SW 1271 (cell line): ENCODE results near the gene AQP1.

Experiments
- DNase-seq, 2 experiments: peaks; one replicate each; lab custom pipeline; 2025; lab: John Stamatoyannopoulos, UW

The AQP1 gene

DNA sequence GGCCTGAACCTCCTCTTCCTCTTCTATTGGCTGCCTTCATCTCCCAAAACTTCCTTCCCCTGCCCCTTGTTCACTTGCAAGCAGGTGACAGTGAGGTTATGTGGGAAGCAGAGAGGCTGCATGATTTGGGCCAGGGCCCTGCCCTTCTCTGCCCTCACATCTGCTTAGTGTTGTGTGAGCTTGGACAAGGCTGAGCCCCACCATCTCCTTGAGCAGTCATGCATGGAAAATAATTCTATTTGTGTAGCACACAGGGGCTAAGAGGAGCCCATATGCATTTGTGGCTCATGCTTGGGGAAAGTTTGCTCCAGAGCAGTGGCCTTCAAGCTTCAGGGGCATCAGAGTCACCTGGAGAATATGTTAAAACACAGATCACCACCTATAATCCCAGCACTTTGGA, 26.8 kb upstream of the AQP1 start:
- no peak for DNase-seq

DNA sequence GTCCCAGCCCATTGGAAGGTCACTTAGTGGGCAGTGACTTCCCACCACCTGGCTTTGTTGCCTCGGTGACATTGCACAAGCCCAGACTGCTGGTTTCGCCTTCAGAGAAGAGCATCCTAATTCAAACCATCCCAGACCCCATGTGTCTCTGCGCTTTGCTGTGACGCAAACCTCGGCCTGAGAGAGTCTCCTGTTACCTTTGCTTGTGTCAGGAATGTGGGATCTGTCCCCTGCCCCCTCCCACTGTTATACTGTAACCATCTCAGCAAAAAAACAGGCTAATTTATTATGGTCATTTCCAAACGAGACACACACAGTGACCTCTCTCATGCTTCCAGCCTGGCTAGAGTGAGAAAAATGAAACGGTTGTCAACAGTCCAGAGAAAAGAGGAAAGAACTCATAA, 25.0 kb upstream of the AQP1 start:
- no peak for DNase-seq

DNA sequence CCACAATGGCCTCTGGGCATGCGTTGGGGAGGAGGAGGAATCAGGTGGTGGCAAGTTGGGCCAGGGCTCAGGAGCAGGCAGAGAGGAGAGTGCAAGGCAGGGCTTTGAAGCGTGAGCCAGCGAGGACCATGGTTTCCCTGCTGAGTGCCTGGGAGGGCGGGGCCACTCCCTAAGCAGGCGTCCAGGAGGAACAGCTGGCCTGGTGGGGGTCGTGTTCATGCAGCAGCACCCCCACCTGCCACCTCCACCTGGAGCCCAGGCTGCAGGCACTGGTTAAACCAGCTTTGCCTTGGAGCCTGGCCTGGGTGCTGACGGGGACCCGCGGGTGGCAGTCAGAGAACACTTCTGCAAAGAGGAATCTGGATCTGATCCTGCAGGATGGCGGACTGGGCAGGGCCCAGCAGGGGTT, 24.2 kb upstream of the AQP1 start:
- DNase-seq: no peak

DNA sequence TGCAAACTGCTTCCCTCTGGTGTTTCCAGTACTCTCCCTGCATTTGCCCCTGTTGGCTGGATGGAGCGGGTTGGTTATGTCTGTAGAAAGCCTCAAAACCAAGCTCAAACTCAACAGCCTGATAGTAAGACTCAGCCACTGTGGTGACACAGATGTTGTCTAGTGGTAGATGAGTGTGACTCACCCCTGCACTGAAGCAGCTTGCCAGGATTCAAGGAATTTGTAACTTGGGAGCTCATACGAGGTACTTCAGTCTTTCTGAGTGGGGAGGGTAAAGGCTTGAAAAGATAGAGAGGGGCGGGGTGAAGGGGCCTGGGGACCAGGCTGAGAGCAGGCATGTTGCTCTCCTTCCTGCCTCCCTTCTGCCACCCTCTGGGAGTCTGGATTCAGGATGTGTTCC, 22.9 kb upstream of the AQP1 start:
- DNase-seq: no peak

DNA sequence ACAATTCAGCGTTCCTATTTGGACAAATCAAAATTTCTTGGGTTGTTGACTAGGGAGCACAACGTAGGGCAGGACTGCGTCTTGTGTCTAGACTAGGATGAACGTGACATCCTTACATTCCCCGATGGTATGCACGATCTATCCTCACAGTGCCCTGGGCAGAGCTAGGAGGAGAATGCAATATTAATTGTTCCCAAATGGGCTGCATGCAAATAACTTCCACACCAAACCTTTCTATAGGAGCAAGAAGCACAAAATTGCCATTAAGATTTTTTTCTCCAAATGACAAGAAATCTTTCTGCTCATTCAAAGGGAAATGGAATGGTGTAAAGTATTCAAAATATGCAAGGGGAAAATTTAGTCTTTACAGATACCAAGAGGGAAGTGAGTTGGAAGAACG, 21.4 kb upstream of the AQP1 start:
- no peak for DNase-seq

DNA sequence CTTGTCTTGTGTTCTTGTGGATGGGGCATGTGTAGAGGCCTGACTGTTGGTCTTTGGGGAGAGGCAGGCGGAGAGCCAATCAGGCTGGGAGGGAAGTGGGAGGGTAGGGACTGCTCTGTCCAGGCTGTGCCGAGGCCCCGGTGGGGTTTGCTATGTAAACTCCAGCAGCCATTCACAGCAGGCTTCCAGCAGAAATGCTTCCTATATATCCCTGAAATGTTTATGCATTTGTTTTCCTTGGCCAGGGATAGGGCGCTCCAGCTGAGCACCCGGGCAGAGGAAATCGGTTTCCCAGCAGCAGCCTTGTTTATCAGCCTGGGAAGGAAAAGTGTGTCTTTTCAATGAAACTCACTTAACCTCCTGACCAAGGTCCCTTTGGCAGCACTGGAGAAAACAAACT, 18.3 kb upstream of the AQP1 start:
- no peak for DNase-seq

DNA sequence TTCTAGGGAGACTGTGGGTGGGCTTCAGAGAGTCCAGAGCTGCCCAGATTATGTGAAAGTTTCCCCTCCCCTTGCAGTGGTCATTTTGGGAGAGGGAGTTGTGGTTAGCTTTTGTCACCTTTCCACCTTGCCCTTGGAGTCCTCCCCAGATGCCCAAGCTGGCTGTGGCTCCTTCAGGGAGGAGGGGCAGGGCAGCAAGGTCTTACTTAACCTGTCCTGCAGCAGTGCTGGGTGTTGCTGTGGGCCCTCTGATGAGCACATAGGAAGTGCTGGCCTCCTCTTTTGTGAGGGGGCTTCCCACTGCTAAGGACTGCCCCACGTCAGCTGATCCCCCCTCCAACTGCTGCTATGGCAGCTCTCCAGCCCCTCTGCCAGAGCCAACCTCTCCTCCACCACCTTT, 17.6 kb upstream of the AQP1 start:
- DNase-seq: no peak

DNA sequence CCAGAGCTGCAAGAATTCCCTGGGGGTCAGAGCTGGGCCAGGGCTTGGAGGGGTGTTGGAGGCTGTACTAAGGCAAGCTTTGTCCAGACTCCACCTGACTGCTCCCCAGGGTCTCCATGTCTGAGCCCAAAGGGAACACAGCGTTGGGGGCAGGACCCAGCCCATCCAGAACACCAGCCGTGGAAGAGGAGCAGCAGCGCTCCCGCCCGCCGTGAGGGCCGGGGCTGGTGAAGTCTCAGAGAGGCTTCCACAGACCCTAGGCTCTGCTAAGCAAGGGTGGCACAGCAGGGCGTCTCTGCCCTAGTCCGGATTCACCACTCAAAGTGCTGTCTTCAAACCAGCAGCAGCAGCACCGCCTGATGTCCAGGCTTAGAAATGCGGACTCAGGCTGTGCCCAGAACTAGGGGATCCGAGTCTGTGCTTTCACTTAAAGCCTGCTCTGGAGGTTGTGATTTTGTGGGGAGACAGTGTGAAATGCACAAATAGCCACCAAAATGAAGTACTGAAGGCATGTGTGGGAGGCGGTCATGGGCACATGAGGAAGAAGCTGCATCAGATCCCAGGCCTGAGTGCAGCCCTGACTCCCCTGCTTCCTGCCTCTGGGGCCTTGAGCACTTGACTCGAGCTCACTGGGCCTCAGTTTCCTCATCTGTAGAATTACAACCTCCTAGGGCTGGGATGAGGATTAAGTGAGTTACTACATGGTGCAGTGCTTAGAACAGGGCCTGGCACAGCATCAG, 16.6 kb upstream of the AQP1 start:
- no peak for DNase-seq

DNA sequence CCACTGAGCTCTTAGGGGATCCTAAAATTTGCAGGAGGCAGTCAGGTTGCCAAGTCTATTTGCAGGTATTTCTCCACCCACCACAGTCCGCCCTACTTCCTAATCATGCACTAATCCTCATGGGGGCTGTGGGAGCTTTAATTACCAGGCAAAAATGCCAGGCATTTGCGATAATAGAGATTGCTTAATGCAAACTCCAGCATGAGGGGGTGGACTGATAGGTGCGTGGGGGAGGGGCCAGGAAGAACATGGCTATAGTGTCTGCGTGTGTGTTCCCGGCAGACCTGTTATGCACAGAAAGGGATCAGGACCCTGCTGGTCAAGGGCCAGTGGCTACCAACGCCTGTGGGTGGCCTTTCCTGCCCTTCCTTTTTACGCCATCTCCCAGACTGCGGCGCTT, 15.6 kb upstream of the AQP1 start:
- DNase-seq: no peak

DNA sequence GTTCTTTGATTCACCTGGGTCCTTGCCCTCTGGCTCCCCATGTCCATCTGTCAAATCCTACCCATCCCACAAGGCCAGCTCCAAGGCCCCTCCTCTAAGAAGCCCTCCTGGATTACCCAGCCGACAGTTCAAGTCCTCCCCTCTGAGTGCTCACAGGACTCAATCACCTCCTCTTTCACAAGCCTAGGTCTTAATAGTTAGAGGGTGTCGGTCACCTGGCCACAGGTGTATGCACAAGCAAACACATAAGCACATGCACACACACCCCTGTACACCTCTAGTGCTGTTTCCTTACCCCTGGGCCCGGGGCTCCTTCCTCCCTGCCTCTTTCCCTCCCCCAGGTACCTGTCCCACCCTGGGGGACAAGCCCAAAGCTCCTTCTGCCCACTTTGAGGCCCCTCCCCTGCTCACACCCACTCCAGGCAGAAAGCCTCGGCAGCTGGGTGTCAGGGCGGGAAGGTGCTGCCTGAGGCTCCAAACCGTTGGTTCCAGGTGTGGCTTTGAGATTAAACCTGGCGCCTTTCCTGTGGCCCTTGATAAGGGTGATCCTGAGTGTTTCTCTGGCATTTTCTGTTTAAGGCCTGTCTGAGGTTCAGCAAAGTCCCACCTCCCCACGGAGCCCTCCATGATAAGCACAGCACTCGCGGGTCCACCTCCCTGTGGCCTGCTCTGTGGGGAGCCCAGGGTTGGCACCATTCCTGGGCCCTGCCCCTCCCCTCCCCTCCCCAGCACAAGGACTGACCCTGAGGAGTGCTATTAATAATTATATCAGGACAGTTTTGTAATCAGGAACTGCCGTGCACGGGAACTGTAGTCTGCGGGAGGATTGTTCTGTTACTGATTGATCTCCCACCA, 14.6 kb upstream of the AQP1 start:
- DNase-seq: no peak

DNA sequence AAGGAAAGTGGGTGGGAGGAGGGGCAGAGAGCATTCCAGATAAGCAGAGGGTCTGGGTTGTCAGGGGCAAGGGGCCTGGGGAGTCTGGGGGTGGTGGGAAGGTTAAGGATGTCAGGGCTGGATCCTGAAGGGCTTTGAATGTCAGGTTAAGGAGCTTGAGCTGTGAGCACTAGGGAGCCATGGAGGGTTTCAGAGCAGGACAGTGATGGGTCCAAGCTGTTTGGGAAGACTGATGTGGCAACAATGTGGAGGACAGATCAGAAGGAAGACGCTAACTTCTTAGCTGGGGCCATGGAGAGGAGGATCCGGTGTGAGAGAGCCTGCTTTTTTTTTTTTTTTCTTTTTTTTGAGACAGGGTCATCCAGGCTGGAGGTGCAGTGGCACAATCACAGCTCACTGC, 13.9 kb upstream of the AQP1 start:
- DNase-seq: no peak

DNA sequence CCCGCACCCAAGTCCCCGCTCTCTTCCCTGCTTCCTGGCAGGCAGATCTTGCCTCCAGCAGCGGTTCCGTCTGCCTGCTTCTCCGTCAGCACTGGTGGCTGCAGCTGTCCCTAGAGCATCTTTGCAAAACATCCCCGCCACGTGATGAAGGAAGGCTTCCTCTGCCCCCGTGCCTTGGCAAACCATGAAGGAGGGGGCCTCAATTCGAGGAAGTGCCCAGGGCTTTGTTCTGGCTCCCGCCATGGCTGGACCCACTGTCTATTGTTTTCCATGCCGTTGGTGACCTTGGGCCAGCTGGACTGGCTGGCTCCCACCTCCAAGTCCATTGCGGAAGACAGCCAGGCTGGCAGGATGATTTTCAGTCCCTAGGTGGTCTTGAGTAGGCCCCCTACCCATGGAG, 13.2 kb upstream of the AQP1 start:
- DNase-seq: no peak

DNA sequence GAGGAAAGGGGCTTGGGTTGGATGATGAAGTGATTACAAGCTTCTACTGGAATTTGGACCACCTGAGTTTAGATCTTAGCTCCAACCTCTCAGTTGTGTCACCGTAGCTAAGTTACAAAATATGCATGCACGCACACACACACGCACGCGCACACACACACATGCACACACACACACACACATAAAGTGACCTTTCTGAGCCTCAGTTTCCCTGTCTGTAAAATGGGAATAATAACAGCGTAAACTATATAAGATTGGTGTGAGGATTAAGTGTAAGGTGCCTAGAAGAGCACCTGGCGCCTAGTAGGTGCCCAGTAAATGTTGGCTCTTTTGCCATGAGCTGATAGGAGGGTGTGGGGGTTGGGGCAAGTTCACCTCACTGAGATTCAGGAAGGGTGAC, 12.6 kb upstream of the AQP1 start:
- DNase-seq: no peak

DNA sequence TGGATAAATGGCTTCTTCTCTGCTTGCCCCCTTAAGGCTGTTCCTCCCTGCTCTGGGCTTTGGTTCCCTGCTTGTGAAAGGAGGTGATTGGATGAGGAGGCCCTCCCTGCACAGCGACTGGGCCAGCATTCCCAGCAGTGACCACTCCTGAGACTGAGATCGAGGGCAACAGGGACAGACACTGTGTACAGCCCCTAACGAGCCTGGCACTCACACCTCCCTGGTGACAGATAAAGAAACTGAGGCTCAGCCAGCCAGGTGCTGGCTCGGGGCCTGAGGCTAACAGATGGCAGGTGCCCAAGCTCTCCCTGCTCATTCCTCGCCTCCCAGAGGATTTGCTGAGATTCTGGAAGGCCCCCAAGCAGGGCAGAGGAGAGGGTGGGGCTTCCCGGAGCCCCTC, 12.0 kb upstream of the AQP1 start:
- DNase-seq: no peak

DNA sequence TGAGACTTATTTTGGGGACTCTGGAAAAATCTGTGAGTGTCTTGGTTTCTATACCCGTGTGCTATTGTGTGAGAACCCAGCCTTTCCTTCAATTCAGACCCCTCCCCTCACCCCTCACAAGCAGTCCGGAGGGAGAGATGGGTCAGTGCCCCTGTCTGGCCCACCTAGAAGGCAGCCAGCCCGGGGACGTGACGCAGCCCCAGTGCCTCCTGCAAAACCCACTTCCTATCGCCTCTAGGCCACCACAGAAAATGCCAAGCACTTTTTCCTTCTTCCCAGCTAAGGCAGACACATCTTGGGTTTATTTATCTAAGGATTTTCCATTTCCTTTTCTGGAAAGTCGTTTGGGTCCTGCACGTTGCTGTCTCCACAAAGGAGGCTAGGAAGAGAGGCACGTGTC, 11.6 kb upstream of the AQP1 start:
- DNase-seq: no peak

DNA sequence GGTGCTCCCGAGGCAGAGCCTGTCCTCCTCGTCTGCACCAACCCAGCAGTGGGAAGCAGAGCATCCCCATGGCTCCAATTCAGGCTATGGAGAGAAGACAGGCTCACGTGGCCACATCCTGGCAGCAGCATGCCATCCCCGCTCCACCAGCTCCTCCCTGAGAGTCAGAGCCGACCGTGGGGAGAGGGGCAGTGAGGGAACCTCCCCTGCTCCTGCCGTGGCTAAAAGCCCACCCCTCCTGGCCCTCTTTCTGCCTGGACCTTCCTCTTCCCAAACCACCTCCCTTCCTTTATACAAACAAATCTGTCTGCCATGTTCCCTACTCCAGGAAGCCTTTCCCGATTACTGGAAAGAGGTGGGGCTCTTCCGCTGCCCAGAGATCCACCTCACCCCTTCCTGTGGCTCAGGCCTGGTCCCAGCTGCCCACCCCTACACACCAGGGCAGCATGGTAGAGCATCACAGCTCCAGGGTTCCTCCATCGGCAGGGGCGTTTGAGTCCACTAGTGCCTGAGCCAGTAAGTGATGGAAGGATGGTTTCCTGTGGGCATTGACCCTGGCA, 10.8 kb upstream of the AQP1 start:
- DNase-seq: no peak

DNA sequence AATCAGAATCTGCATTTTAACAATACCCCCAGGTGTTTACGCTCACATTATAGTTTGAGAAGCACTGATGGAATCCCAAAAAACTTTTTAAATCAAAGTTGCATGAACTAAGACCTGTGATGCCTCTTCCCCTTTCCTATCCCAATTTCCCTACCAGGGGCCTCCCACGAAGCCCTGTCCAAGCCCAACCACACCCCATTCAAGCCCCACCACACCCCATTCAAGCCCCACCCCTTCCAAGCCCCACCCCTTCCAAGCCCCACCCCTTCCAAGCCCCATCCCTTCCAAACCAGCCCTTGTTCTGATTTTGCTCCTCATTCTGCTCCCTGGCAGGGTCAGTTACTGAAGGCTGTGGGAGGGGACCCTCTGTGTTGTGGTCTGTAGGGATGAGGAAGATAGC, 9.8 kb upstream of the AQP1 start:
- no peak for DNase-seq

DNA sequence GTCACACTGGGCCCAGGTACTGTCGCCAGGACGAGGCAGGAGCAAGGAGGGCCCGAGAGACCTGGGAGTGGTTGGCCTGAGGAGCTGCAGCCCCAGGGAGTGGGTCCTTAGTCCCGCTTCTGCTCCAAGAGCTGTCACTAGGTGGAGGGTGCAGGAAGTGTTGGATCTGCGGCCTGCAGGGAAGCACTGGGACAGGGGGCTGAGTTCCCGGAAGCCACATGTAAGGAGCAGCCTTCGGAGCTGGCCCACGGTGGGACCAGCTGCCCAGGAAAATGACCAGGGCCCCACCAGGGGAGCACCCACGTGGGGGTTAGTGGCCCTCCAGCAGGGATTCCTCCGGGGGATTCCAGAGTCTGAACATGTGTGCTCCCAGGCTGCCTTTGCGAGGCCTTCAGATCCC, 9.2 kb upstream of the AQP1 start:
- no peak for DNase-seq

DNA sequence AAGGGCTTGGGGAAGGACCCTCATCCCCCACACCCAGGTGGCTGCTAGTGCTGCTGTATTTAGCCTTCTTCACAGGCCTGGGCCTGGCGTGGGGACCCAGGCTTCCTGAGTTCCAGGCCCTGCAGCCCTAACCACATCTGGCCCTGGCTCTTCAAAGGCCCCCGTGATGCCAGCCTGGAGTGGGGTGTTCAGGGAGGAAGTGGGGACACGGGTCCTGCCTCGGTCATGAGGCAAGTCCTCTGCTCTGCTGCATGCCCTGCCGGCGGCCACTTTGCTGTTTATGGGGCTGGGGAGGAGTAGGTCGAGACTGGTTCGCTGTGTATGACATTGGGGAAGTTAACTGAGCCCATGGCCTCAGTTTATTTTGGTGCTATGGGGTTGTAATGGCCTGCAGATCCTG, 8.5 kb upstream of the AQP1 start:
- DNase-seq: no peak

DNA sequence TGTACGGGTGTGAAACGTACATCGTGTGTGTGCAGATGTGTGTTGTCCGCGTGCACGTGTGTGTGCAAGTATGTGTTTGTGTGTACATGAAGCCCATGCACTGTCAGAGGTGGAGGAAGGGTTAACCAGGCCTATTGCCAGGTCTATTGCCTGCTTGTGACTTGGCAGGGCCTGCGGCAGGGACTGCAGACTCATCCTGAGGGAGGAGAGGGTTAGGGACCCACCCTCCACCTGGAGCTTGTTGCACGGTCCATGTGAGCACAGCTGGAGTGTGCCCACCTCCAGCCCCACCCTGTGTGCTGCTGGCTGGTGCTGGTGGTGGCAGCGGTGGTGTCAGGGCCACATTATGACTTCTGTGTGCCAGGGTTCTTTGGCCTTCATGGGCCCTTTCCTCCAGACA, 7.1 kb upstream of the AQP1 start:
- no peak for DNase-seq

DNA sequence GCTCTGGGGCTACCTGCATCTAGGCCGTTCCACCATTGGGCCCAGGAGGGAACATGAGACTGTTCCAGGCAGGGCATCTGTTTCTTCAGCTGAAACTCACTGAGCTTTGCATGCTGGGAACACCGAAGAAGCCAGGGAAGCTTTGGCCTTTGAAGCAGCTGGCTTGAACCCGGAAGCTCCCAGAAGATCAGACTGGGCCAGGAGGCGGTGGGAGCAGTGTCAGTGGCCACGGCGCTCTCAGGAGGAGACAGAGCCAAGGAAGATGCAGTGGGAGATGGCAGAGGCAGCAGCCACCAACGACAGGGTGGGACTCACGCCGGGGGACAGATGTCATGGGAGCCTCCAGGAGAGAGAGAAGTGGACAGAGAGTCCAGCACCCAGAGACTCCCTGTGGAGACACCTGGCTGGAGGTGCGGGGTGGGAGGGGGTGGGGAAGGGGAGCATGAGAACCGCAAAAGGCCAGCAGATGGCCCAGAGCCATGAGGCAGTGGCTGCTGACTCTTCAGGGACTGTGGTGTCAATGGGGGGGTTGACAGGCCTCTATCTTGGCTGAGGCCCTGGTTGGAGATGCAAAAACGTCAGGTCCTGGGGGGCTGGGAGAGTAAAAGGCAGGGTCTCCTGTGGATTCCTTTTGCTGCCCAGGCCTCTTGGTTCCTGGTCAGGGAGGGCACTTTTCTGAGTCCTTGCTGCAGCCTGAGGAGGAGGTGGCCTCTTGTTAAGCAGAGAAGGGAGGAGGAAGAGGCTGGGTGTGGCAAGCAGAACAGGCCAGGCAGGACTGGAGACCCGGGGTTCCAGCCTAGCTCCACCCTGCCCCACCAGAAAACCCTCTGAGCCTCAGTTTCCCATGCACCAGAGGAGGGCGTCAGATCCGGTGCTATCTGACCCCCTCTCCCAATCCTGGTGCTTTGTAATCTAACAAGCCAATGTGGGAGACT, 6.3 kb upstream of the AQP1 start:
- no peak for DNase-seq

DNA sequence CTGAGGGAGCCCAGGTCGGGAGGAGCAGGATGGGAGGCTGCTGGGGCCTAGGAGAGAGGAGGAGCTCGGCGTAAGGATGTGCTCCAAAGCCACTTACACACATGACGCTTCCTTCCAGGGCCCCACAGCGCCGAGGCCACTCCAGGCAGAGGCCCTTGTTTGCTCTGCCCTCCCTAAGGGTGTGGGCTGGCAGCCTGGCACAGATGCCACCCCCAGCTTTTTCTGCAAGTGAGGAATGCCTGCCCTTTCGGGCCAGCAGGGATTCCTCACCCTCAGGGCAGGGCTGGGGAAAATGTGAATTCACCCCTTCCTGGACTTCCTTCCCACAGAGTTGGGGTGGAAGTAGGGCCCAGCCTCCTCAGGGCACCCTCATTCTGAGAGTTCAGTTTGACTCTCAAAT, 5.6 kb upstream of the AQP1 start:
- DNase-seq: no peak
